GM23338 (cell line): ENCODE results near the gene ABL2. TPM values are rescaled to one million over a fixed set of nuclear protein-coding genes. Genes with fewer than 3 reads are reported as not detected.

ENCODE experiments used
- ATAC-seq: fragments of 200-7000 bp; cut with Tn5 transposase; 3 replicates; pipeline ENCODE4 v1.9.1; 2020
- DNase-seq: peaks from one replicate; pipeline ENCODE4 v3.0.0-alpha.2; 2015; ENCODE audit warnings: low spot score
- H2AFZ ChIP-seq: fragments of 200-600 bp; sonication (generic); 2 replicates; pipeline ENCODE4 v1.8.0; 2016; ENCODE audit warnings: antibody characterized with exemption, mild to moderate bottlenecking, moderate library complexity
- H3F3A ChIP-seq: fragments of 200-600 bp; sonication (generic); replicated peaks from 2 replicates; pipeline ENCODE4 v1.8.0; 2017; ENCODE audit warnings: antibody characterized with exemption, mixed run types, low read depth
- H3K27ac ChIP-seq: fragments of 200-600 bp; sonication (generic); 2 replicates; pipeline ENCODE4 v1.6.1; 2016; ENCODE audit warnings: low read depth
- H3K27me3 ChIP-seq: fragments of 200-600 bp; sonication (generic); 2 replicates; pipeline ENCODE4 v1.8.0; 2016; ENCODE audit warnings: mild to moderate bottlenecking, mixed run types, moderate library complexity; ENCODE audit not compliant: insufficient read depth
- H3K36me3 ChIP-seq: fragments of 200-600 bp; sonication (generic); 2 replicates; pipeline ENCODE4 v1.8.0; 2016; ENCODE audit warnings: mild to moderate bottlenecking; ENCODE audit not compliant: insufficient read depth
- H3K4me1 ChIP-seq: fragments of 200-600 bp; sonication (generic); 2 replicates; pipeline ENCODE4 v1.8.0; 2016; ENCODE audit warnings: mild to moderate bottlenecking, moderate library complexity; ENCODE audit not compliant: insufficient read depth
- H3K4me2 ChIP-seq: fragments of 200-600 bp; sonication (generic); 2 replicates; pipeline ENCODE4 v1.7.1; 2017; ENCODE audit warnings: mixed run types
- H3K4me3 ChIP-seq: fragments of 200-600 bp; sonication (generic); 2 replicates; pipeline ENCODE4 v1.6.1; 2016; ENCODE audit warnings: mixed run types
- H3K79me2 ChIP-seq: fragments of 200-600 bp; sonication (generic); replicated peaks from 2 replicates; pipeline ENCODE4 v1.8.0; 2017; ENCODE audit warnings: mild to moderate bottlenecking; ENCODE audit not compliant: insufficient read depth
- H3K9me2 ChIP-seq: fragments of 200-600 bp; sonication (generic); 2 replicates; pipeline ENCODE4 v1.8.0; 2017; ENCODE audit not compliant: insufficient read depth
- H4K20me1 ChIP-seq: fragments of 200-600 bp; sonication (generic); replicated peaks from 2 replicates; pipeline ENCODE4 v1.8.0; 2017; ENCODE audit warnings: mild to moderate bottlenecking; ENCODE audit not compliant: insufficient read depth
- H3K27ac Mint-ChIP-seq: 2 replicates; pipeline ENCODE4 v1.8.0; 2020; ENCODE audit warnings: inconsistent platforms, mild to moderate bottlenecking, moderate library complexity, mixed read lengths
- H3K27me3 Mint-ChIP-seq: 3 replicates; pipeline ENCODE4 v1.8.0; 2022; ENCODE audit warnings: low read depth, mild to moderate bottlenecking, moderate library complexity, mixed read lengths, inconsistent platforms; ENCODE audit not compliant: insufficient read depth, poor library complexity
- H3K36me3 Mint-ChIP-seq: 3 replicates; pipeline ENCODE4 v1.8.0; 2021; ENCODE audit warnings: low read depth, mild to moderate bottlenecking, inconsistent platforms, moderate library complexity, mixed read lengths
- H3K4me1 Mint-ChIP-seq: 3 replicates; pipeline ENCODE4 v1.8.0; 2020; ENCODE audit warnings: mild to moderate bottlenecking, inconsistent platforms, mixed read lengths
- H3K4me3 Mint-ChIP-seq: 3 replicates; pipeline ENCODE4 v1.8.0; 2021; ENCODE audit warnings: moderate library complexity, mild to moderate bottlenecking, inconsistent platforms, mixed read lengths
- H3K9me3 Mint-ChIP-seq: 3 replicates; pipeline ENCODE4 v1.8.0; 2020; ENCODE audit warnings: moderate library complexity, mild to moderate bottlenecking, inconsistent platforms, mixed read lengths
- CREB1 ChIP-seq: fragments of 250-450 bp; sonication (Bioruptor Pico); IDR thresholded peaks from 2 replicates; pipeline ENCODE4 v1.5.0; 2020; ENCODE audit warnings: low read depth, mild to moderate bottlenecking, moderate library complexity
- CTCF ChIP-seq, 2 experiments: fragments of 200-600 bp in 1 of 2; sonication (generic) in 1 of 2; conservative IDR thresholded peaks; 2 replicates each; pipeline versions ENCODE4 v1.5.1 to v1.6.1; 2016 to 2017; ENCODE audit warnings: antibody characterized with exemption in 2 of 2, low read depth in 2 of 2, mild to moderate bottlenecking in 2 of 2, moderate library complexity in 1 of 2
- ETS1 ChIP-seq: IDR thresholded peaks from 2 replicates; pipeline ENCODE4 v1.6.1; 2016; ENCODE audit warnings: antibody characterized with exemption
- EZH2 ChIP-seq: fragments of 200-600 bp; sonication (generic); IDR thresholded peaks from one replicate; pipeline ENCODE4 v1.8.0; 2017; ENCODE audit warnings: antibody characterized with exemption, mild to moderate bottlenecking, low read depth; ENCODE audit not compliant: unreplicated experiment
- EZH2phosphoT487 ChIP-seq: fragments of 200-600 bp; sonication (generic); IDR thresholded peaks from one replicate; pipeline ENCODE4 v1.8.1; 2018; ENCODE audit warnings: antibody characterized with exemption; ENCODE audit not compliant: unreplicated experiment
- JUNB ChIP-seq: IDR thresholded peaks from one replicate; pipeline ENCODE4 v1.6.1; 2016; ENCODE audit warnings: antibody characterized with exemption; ENCODE audit not compliant: unreplicated experiment
- NANOG ChIP-seq: IDR thresholded peaks from 2 replicates; pipeline ENCODE4 v1.6.1; 2016; ENCODE audit warnings: antibody characterized with exemption, borderline replicate concordance
- POLR2AphosphoS5 ChIP-seq: IDR thresholded peaks from 2 replicates; pipeline ENCODE4 v1.6.1; 2016; ENCODE audit warnings: antibody characterized with exemption, low read depth
- STAT1 ChIP-seq: IDR thresholded peaks from one replicate; pipeline ENCODE4 v1.6.1; 2016; ENCODE audit warnings: antibody characterized with exemption; ENCODE audit not compliant: unreplicated experiment
- ZNF114 ChIP-seq: fragments of 250-450 bp; sonication (Bioruptor Pico); IDR thresholded peaks from 2 replicates; pipeline ENCODE4 v1.5.0; 2020; ENCODE audit warnings: mild to moderate bottlenecking, moderate library complexity
- ZNF331 ChIP-seq: fragments of 250-450 bp; sonication (Bioruptor Pico); IDR thresholded peaks from 2 replicates; pipeline ENCODE4 v1.5.0; 2020; ENCODE audit warnings: low read depth, mild to moderate bottlenecking, moderate library complexity
- polyA plus RNA-seq: library from polyadenylated mRNA; unstranded; fragments of >200 nt; fragmentation: Nextera tagmentation; extraction: Ambion mirVana; gene quantifications from 2 replicates; pipeline ENCODE4 v1.2.1, GENCODE V29; 2016
- total RNA-seq: library from RNA; depleted of rRNA; stranded (reverse); fragments of >200 nt; shearing (Covaris generic); gene quantifications from 2 replicates; pipeline ENCODE4 v1.2.3, GENCODE V29; 2014
- TF ChIP-seq, protein P1 (sequence below): fragments of 250-450 bp; sonication (Bioruptor Pico); IDR thresholded peaks from 2 replicates; pipeline ENCODE4 v1.5.0; 2020; ENCODE audit warnings: mild to moderate bottlenecking, moderate library complexity

ABL2 gene
- total and polyA plus RNA-seq, 2 experiments from 2014 or later = 5.8 to 22.7 TPM

- peaks cover 9% of the 10 kb centered on the region; the same call in 2 of the 3 replicates for H3K4me1 Mint-ChIP-seq
- Histone ChIP-seq H3K79me2 (peaks cover 63% of the 10 kb centered on the region), H3K4me2 (no peak overlapping the region), H3K4me3 (no peak overlapping the region), H3K9me2 (no peaks in the 10 kb centered on the region), H3K27ac (no peak overlapping the region), H4K20me1 (no peaks in the 10 kb centered on the region), H3K36me3 (no peaks in the 10 kb centered on the region), H3K27me3 (no peaks in the 10 kb centered on the region), H2AFZ (no peak overlapping the region), H3K4me1 (0 out of 2 replicates have a peak, but pooled peaks cover 6% of the 10 kb centered on the region), H3F3A (no peaks in the 10 kb centered on the region)
- ATAC-seq (no peak), DNase-seq (no peak)
- H3K9me3 Mint-ChIP-seq = no peaks in the 10 kb centered on the region; the same call in 2 of the 3 replicates
- H3K4me3 Mint-ChIP-seq = no peak overlapping the region
- H3K36me3 Mint-ChIP-seq = peaks cover 3% of the 10 kb centered on the region; the same call in 2 of the 3 replicates
- TF ChIP-seq CREB1 (CRISPR knock-in tag) (no peak), CTCF (conservative IDR thresholded peaks at IDR 0.05; ENCODE audit: low read depth in 2 of 2) (no peak), EZH2 (no peak), NANOG (no peak), JUNB (no peak), ZNF331 (CRISPR knock-in tag) (no peak)
- H3K27me3 Mint-ChIP-seq = no peaks in the 10 kb centered on the region
- no peak overlapping the region for H3K27ac Mint-ChIP-seq
Measured at GRCh38 chr1:179187043-179187442, 42.4 kb downstream of the ABL2 start.

- Mint-ChIP-seq H3K4me3 (no peak overlapping the region), H3K4me1 (peaks cover 2% of the 10 kb centered on the region; the same call in 2 of the 3 replicates), H3K27ac (no peak overlapping the region), H3K9me3 (no peaks in the 10 kb centered on the region; the same call in 2 of the 3 replicates), H3K36me3 (peaks cover 2% of the 10 kb centered on the region; the same call in 2 of the 3 replicates), H3K27me3 (no peaks in the 10 kb centered on the region)
- Histone ChIP-seq H3K4me1 (no peaks in the 10 kb centered on the region), H3K9me2 (no peaks in the 10 kb centered on the region), H4K20me1 (0 out of 2 replicates have a peak, but pooled peaks cover 3% of the 10 kb centered on the region), H2AFZ (no peak overlapping the region), H3F3A (no peaks in the 10 kb centered on the region), H3K27ac (no peak overlapping the region), H3K79me2 (peaks cover 61% of the 10 kb centered on the region), H3K27me3 (no peaks in the 10 kb centered on the region), H3K36me3 (no peaks in the 10 kb centered on the region), H3K4me3 (no peak overlapping the region), H3K4me2 (no peak overlapping the region)
- ATAC-seq (no peak), DNase-seq (no peak)
- no peak for TF ChIP-seq EZH2phosphoT487
- no peak for TF ChIP-seq EZH2
- no peak for TF ChIP-seq STAT1
- TF ChIP-seq ZNF114 (CRISPR knock-in tag) = no peak
- no peak for TF ChIP-seq ZNF331 (CRISPR knock-in tag)
- no peak for TF ChIP-seq ETS1
- TF ChIP-seq NANOG = no peak
- no peak for TF ChIP-seq JUNB
- no peak for TF ChIP-seq POLR2AphosphoS5
- TF ChIP-seq, protein P1, sequence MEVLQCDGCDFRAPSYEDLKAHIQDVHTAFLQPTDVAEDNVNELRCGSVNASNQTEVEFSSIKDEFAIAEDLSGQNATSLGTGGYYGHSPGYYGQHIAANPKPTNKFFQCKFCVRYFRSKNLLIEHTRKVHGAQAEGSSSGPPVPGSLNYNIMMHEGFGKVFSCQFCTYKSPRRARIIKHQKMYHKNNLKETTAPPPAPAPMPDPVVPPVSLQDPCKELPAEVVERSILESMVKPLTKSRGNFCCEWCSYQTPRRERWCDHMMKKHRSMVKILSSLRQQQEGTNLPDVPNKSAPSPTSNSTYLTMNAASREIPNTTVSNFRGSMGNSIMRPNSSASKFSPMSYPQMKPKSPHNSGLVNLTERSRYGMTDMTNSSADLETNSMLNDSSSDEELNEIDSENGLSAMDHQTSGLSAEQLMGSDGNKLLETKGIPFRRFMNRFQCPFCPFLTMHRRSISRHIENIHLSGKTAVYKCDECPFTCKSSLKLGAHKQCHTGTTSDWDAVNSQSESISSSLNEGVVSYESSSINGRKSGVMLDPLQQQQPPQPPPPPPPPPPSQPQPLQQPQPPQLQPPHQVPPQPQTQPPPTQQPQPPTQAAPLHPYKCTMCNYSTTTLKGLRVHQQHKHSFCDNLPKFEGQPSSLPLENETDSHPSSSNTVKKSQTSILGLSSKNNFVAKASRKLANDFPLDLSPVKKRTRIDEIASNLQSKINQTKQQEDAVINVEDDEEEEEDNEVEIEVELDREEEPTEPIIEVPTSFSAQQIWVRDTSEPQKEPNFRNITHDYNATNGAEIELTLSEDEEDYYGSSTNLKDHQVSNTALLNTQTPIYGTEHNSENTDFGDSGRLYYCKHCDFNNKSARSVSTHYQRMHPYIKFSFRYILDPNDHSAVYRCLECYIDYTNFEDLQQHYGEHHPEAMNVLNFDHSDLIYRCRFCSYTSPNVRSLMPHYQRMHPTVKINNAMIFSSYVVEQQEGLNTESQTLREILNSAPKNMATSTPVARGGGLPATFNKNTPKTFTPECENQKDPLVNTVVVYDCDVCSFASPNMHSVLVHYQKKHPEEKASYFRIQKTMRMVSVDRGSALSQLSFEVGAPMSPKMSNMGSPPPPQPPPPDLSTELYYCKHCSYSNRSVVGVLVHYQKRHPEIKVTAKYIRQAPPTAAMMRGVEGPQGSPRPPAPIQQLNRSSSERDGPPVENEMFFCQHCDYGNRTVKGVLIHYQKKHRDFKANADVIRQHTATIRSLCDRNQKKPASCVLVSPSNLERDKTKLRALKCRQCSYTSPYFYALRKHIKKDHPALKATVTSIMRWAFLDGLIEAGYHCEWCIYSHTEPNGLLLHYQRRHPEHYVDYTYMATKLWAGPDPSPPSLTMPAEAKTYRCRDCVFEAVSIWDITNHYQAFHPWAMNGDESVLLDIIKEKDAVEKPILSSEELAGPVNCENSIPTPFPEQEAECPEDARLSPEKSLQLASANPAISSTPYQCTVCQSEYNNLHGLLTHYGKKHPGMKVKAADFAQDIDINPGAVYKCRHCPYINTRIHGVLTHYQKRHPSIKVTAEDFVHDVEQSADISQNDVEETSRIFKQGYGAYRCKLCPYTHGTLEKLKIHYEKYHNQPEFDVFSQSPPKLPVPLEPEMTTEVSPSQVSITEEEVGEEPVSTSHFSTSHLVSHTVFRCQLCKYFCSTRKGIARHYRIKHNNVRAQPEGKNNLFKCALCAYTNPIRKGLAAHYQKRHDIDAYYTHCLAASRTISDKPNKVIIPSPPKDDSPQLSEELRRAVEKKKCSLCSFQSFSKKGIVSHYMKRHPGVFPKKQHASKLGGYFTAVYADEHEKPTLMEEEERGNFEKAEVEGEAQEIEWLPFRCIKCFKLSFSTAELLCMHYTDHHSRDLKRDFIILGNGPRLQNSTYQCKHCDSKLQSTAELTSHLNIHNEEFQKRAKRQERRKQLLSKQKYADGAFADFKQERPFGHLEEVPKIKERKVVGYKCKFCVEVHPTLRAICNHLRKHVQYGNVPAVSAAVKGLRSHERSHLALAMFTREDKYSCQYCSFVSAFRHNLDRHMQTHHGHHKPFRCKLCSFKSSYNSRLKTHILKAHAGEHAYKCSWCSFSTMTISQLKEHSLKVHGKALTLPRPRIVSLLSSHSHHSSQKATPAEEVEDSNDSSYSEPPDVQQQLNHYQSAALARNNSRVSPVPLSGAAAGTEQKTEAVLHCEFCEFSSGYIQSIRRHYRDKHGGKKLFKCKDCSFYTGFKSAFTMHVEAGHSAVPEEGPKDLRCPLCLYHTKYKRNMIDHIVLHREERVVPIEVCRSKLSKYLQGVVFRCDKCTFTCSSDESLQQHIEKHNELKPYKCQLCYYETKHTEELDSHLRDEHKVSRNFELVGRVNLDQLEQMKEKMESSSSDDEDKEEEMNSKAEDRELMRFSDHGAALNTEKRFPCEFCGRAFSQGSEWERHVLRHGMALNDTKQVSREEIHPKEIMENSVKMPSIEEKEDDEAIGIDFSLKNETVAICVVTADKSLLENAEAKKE (CRISPR knock-in tag) = no peak
Measured at GRCh38 chr1:179184403-179184802, 45.1 kb downstream of the ABL2 start.
